A204.1 (cell line): ENCODE results near the gene TFPI2.
"Not testable (repeated sequence)": the region's sequence is repeated elsewhere in the genome, so short reads cannot be mapped to it uniquely, and the experiment has no call there.

ENCODE experiments used
- FAIRE-seq: peaks from 2 replicates; lab custom pipeline; 2012; peaks lifted over from hg19 to GRCh38; lab: Jason Lieb, UNC

The TFPI2 gene

GRCh38 chr7:93890464-93891068 lies at the start of gene TFPI2:
TSS of gene TFPI2 (minus strand) at chr7:93890753. CDS start at chr7:93890678, 75 bp downstream.
- no peak for FAIRE-seq

- FAIRE-seq = no peak
Measured at GRCh38 chr7:93938293-93938692, 47.7 kb upstream of the TFPI2 start.

- no peak for FAIRE-seq
Measured at GRCh38 chr7:93937818-93938217, 47.3 kb upstream of the TFPI2 start.

- no peak for FAIRE-seq
Measured at GRCh38 chr7:93935102-93935501, 44.5 kb upstream of the TFPI2 start.

GRCh38 chr7:93933156-93933555 lies 42.6 kb upstream of the TFPI2 start:
- no peak for FAIRE-seq

- FAIRE-seq = no peak
Measured at GRCh38 chr7:93931655-93932054, 41.1 kb upstream of the TFPI2 start.

- no peak for FAIRE-seq
Measured at GRCh38 chr7:93927585-93927984, 37.0 kb upstream of the TFPI2 start.

- FAIRE-seq = no peak
Measured at GRCh38 chr7:93926800-93927199, 36.2 kb upstream of the TFPI2 start.

- FAIRE-seq = no peak
Measured at GRCh38 chr7:93923942-93924341, 33.4 kb upstream of the TFPI2 start.

- no peak for FAIRE-seq
Measured at GRCh38 chr7:93923296-93923695, 32.7 kb upstream of the TFPI2 start.

GRCh38 chr7:93921607-93922566 lies 31.3 kb upstream of the TFPI2 start, which contains the start of gene GNG11:
TSS of gene GNG11 (plus strand) at chr7:93921735. CDS start at chr7:93922138, 403 bp downstream.
- FAIRE-seq = no peak

- FAIRE-seq = no peak
Measured at GRCh38 chr7:93921186-93921585, 30.6 kb upstream of the TFPI2 start.

- FAIRE-seq = no peak
Measured at GRCh38 chr7:93920496-93921182, 30.1 kb upstream of the TFPI2 start.

- FAIRE-seq = not testable (repeated sequence)
Measured at GRCh38 chr7:93916315-93916714, 25.8 kb upstream of the TFPI2 start.

GRCh38 chr7:93915888-93916287 lies 25.3 kb upstream of the TFPI2 start:
- FAIRE-seq = not testable (repeated sequence)

- not testable (repeated sequence) for FAIRE-seq
Measured at GRCh38 chr7:93915206-93915842, 24.8 kb upstream of the TFPI2 start.

- no peak for FAIRE-seq
Measured at GRCh38 chr7:93914581-93915066, 24.1 kb upstream of the TFPI2 start.

GRCh38 chr7:93913197-93913596 lies 22.6 kb upstream of the TFPI2 start:
- no peak for FAIRE-seq

GRCh38 chr7:93911661-93912060 lies 21.1 kb upstream of the TFPI2 start:
- FAIRE-seq = not testable (repeated sequence)

GRCh38 chr7:93911242-93911641 lies 20.7 kb upstream of the TFPI2 start:
- FAIRE-seq = not testable (repeated sequence)

GRCh38 chr7:93910076-93910994 lies 19.8 kb upstream of the TFPI2 start:
- FAIRE-seq = no peak
